GM21619 (cell line): ENCODE results near the gene IKZF2.

Experiments
- ATAC-seq: cut with Tn5 transposase; IDR thresholded peaks from one replicate; pipeline ENCODE4 v1.9.1; 2021; ENCODE audit not compliant: unreplicated experiment

IKZF2 gene

DNA sequence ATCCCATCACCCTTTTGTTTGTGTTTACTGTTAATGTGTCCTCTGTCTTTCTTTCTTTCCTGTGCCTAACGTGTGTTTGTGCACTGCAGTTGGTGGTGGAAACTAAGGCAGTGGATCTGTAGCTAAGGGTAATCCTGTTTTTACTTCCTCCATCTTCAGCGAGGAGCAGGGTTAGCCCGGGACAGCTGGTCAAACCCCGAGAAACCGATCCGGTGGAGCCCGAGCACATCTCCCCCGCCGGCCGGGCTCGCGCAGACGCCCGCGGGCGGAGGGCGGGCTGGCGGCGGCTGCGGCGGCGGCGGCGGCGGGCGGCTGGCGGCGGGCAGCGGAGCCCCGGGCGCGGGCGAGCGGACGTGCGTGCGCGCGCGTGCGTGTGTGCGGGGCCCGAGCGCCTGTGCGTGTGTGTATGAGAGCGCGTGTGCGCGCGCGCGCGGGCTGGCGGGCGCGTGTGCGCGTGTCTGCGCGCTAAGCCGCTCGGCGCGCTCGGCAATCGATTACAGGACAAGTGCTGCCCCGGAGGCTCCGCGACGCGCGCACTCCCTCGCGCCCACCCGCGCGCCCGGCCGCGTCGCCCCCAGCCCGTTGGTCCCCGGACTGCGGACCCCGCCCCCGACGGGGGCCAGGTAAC is at the start of gene IKZF2:
Gene IKZF2, minus strand, starts transcription at position 176 of the 628 bp plus-strand sequence. CDS start 2,983 bp downstream, outside the sequence.
- peak; percentile 59 for ATAC-seq

DNA sequence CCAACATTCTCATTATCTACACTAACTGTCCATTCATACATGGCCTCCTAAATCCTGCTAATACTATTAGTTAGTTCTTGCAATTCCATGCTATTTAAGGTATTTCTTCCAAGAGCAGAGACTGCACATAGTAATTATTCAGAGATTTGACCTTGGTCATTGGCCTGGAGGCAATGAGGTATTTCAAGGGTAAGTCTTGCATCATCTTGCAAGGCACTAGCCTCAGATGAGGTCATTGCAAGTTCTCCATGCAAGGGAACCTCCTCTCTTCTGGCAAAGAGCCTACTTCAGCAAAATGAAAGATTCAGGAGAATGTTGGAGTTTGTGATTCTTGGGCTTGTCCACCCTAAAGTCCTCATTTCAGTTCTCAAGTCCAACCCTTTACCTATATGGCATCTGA is 48.5 kb upstream of the IKZF2 start:
- no peak for ATAC-seq

DNA sequence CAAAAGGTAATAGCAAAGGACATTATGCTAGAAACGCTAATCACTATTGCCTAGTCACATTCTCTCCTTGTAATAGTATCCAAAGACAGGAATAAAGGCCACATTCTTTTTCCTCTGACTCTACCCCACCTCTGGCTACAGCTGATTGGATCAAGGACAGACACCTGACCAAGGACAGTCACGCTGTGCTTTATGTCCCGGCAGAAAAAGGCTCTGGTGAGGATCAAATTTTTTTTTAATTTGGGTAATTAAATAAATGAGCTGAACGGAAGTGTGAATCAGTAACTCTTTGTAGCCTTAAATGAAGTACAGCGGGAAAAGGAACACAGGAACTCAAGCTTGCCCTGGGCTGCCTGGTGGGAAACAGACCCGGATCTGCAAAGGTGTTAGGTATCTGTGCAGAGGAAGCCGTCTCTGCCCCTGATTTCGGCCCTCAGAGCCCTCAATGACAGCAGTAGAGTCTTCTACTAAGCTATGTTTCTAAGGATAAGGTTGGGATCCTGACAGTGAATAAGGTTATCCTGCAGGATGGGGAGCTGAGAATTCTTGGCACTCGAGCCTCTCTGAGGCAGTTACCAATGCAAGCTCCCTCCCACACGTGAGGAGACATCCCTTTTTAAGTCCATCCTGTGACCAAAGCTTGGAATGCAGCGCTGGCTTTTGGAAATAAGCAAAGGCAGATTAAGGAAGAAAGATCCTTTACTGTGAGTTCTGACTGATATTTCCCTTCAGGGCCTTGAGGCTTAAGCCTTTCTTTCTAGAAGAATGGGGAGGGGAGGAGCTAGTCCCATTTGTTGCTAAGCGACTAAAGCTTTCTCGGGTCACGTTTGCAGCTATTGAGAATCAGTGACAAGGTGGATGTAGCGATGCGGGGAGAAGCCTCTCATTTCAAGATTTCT is 37.8 kb upstream of the IKZF2 start:
- no peak for ATAC-seq

DNA sequence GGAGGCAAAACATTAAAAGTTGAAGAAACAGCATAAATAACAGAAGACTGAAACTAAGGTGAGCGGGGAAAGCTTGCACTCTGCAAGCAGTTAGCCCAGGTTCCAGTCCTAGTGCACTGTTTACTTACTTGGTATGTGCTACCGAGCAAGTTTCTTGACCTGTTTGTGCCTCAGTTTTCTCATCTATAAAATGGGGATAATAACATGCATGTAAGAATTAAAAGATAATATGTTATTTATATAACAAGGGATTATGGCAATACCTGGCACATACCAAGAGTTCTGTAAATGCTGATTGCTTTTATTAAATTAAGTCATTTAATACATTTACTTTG is 37.1 kb upstream of the IKZF2 start:
- no peak for ATAC-seq

DNA sequence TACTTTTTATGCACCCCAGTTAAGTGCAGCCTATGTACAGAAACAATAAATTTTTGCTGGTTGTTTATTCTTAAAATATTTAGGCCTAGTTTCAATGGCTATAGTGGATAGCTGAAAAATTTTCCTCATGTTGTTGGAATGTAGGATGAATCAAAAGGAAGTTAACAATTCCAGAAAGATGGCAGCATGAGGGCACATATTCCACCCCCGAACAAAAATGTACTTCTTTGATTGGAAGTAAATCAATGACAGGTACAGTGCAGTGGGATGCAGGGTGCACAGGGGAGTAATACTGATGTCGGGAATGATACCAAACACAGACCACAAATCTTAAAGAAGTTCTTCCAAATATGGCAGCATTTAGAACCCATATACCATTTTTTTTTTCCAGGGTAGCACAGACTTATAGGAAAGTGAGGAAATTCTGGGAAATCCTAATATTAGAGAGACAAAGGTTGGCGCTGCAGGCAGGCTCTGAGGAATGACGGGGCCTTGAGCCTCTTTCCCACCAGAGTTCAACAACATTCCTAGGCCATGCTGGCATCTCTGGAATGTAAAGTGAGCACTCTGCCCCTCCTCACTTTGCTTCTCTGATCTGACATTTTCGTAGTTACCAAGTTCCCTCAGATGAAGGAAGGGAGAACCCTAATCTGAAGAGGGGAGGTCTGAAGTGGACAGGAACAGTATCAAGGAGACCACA is 36.6 kb upstream of the IKZF2 start:
- ATAC-seq = no peak

DNA sequence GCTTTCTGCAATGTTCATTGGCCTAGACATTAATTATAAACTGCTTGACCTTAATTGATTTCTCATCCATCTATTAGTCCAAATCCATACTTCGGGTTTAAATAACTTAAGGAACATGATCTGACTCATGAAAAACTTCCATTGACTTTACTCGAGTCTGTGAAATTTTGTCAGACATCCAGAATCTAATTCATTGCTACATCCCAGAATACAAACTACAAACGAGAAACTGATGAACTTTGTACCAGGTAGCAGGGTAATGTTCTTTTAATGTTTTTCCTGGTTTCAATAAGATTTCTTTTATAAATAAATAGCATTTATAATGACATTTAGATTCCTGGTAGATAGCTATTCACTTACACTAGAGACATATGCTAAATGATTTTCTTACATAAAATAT is 36.0 kb upstream of the IKZF2 start:
- ATAC-seq = no peak

DNA sequence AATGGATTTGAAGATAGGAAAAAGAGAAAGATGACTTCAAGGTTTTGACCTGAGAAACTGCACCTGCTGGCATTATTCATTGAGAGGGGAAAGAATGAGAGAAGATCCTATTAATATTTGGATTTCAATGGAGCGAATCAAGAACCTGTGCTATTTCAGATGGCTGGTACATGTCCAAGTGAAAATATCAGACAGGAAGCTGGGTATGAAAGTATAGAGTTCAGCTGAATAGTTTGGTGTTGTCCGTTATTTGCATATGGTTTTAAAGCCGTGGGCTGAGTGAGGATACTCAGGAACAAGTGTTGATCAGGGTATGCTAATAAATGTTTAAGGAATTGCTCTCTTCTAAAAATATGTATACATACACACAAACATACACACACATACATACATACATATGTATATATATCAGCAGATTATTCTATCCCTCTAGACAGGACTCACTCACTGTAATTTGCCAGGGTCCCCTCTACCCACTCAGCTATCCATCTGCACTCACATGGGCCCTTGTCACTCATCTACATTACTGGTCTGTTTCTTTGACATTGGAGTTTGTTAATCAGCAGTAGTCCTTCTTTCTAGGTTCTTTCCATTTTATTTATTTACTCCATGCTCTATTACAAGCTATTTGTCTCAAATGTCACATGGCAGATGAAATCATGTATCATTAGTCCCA is 33.9 kb upstream of the IKZF2 start:
- ATAC-seq = peak; percentile 98

DNA sequence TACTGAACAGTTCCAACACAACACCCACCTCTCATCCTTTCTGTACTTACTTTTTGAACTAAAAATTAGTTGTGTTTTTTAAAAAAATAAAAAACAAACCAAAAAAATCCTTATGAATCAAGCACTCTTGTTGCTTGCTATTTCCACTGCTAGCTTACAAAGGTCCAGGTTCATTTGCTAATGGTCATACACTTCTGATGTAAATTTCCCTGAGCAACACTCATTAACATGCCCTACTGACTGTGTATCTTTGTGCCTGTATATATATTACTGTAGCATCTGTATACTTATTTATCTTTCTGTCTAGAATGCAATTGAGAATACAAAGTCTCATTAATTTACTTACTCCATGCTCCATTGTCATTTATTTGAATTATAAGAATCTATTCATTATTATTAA is 30.3 kb upstream of the IKZF2 start:
- no peak for ATAC-seq

DNA sequence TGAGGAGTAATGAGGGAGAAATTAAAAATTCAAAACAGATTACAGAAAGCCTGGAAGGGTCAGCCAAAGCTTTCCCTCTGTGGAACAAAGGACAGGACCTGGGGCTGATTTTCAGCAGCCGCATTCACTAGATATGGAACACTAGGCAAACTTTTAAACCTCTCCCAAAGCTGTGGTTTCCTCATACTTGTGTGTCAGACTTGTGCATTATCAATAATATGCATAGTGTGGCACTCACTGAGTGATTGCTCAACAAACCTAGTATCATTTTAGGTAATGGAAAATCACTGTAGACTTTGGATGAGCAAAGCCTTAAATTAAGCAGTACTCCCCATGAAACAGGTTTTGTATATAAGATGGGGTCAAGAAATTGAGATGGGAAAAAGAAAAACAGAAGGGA is 26.3 kb upstream of the IKZF2 start:
- no peak for ATAC-seq

DNA sequence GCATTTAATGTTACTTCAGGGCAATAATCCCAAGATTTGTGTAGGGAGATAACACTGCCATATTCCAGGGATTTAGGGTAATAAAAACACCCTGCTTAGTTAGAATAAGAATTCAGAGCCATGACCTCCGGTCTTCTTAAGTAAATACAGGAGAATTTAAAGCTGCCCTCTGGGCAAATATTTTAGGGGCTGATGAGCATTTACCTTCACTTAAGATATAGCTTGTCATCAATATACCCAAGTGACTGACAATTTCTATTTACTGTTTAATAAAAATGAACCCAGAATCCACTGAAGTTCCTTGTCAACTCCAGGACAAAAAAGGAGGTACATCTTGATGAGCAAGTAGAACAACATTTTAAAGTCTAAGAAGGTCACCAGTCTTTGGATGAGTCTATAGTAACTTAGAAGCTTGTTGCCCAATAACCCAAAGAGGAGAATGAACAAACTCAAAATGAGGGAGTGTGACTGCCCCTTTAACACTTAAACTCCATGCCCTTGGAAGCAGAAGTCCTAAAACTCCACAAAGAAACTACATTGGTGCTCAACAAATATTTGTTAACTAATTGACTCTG is 24.3 kb upstream of the IKZF2 start:
- no peak for ATAC-seq

DNA sequence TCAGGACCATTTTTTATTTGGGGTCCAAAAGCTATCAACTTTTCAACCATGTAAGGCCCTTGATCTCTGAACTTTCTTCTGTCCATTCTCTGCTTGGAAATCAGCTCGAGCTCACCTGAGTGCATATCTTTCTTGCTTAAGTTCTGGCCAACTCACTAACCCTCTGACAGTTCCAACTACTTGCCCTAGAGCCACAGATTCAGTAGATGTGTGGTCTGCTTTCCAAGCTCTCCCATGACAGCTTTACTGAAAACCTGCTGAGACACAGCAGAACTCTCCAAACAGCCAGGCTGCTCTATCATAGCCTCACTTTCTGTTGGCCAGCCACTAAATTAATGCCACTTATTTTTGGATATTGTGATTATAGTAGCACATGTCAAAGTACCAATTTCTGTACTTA is 21.2 kb upstream of the IKZF2 start:
- no peak for ATAC-seq

DNA sequence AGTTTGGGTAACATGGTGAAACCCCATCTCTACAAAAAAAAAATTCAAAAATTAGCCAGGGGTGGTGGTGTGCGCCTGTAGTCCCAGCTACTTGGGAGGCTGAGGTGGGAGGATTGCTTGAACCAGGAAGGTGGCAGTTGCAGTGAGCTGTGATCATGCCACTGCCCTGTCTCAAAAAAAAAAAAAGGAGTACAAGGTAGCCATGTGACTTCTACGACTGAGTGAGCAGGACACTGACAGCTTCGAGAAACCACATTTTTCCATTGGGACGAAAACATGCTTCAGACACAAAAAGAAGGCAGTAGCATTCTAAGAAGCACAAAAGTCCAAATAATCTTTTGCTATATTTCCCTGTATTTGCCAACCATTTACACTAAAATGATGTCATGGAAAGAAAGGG is 19.7 kb upstream of the IKZF2 start:
- ATAC-seq = no peak

DNA sequence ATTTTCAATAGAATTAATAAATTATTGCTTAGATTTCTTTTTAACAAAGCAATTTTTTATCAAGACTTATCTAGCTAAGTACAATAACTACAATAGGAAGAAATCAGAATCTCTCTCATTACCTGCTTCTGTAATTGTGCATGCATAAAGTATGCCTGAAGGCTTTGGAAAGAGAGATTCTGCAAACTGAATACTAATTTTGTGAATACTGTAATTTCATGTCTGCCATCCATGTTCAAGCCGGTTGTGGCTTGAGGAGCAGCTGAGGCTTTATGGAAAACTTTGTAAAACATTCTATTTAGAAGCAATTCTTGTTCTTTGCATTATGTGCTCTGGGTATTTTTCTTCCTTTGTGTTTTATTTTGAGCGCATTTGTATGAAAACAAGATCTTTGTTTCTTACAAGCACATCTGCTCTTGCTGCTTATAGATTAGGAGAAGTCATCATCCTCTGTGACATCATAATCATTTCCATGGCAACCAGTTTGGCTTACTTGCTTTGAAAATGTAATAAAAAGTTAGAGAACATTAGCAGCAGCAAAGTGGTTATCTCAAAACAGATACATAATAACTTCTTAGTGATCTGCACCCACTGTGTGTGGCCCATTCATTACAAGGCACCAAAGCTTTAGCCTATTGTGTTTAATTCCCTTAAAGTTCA is 16.0 kb upstream of the IKZF2 start:
- no peak for ATAC-seq

DNA sequence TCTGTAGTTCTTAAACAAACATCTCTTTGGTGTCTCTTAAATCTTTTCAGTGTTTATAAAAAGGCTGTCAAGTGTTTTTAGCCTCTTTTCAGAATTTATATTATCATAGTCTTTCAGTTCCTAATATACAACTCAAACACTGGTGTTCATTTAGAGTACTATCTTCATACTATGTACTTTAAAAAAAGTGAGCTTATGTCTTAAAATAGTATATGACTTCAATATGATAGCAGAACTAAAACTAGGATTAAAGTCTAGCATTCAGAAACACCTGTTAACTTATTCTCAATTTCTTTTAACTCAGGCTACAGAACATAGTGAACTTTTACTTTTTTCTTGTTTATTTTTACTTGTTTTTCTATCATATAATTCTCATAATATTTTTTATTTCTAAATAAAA is 14.7 kb upstream of the IKZF2 start:
- peak; percentile 98 for ATAC-seq

DNA sequence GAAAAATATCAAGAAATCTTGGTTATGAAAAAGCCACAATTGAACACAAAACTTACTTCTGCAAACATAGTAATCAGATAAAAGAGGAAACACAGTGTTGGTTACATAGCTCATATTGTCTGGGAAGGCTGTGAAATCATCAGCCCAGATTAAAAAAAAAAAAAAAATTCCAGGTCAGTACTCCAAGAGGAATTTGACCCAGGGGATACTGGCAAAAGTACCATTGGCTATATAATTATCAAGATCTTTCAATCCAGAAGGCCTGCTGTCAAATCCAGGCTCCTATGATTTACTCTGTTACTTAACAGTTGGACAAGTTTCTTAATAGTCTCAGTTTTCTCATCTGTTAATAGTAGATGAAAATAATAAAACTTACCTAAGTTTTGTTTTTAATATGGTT is 12.9 kb upstream of the IKZF2 start:
- ATAC-seq = no peak

DNA sequence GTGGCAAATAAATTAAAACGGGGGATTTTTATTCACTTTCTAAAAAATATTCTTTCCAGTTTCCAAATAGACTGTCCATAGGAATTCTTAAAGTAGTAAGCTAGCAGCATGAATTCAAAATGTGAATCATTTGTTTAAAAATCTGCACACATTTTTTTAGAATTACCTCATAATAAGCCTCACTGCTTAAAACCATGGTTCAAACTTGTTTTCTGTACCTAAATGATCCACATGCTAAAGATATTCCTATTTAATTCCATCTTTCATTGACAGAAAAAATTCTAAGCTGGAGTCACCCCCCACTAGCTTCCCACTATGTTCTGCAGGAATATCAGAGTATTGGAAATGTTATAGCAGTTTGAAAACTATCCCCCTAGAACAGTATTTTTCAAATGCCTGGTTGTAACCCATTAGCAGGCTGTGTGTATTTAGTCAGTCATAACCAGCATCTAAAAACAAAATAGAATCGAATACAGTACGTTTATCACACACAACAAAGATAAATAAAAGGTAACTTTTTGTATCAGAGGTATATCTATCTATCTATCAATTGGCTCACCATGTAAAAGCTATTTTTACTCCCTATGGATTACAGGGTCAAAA is 11.2 kb upstream of the IKZF2 start:
- ATAC-seq = no peak

DNA sequence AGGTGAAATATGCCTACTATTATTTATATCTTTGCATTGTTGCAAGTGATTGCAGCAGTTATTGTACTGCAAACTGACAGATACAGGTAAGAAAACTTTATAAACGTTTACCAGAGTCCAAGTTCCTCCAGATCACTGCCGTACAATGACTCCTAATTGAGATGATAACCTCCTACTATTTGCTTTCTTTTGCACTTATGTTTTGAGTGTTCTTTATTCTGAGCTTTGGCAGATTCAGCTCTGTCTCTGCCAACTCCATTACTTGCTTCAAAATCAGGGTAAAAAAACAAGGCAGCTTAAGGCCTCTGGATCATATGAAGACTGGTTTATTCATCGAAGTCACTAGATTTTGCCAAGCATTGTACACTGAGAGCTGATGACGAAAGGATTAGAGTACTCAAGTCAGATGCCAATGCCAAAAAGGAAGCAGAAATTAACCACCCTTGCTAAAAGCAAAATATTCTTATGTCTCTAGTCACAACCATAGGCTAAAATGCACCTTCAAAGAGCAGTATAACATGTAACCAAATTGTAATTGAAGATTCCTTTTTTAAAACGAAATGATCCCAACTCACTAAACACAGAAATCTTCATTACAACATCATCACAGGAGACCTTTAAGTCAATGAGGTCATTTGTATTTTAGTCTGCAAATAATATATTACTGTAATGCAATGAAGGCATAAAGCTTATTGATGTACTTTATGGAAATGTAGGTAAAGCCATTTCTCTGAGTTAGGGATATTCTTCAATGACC is 10.5 kb upstream of the IKZF2 start:
- ATAC-seq = no peak

DNA sequence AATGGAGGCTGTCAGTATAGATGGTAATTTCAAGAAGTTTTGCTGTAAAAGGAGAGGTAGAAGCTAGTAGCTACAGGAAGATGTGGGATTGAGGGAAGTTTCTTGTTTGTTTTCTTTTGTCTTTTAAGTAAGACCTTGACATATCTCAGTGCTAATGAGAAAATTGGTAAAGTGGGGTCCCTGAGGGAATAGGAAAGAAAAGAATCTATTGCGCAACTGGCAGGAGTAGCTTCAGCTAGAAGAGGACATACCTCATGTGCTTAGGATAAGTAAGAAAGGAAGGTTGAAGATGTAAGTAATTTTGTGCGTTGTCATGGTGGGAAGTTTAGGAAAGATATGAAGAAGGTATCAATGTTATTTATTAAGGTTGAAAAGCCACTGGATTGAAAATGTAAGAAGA is 8.4 kb upstream of the IKZF2 start:
- ATAC-seq = no peak

DNA sequence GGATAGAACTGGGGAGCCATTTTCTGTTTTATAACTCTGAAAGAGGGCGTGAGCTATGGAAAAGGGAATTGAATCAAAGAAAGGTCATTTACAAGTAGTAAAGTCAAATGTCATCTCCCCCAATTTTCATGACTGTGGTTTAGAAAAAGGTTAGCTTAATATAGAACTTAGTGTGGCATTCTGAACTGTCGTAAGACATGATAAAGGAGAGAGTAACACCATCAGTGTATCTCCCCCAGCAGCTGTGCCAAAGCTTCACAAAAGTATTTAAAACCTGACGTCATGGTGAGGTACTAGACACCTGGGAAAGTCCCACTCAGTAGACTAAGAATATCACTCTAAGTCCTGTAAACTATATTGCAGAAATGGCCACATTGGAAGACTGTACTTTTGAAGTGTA is 5.8 kb upstream of the IKZF2 start:
- peak; percentile 60 for ATAC-seq

DNA sequence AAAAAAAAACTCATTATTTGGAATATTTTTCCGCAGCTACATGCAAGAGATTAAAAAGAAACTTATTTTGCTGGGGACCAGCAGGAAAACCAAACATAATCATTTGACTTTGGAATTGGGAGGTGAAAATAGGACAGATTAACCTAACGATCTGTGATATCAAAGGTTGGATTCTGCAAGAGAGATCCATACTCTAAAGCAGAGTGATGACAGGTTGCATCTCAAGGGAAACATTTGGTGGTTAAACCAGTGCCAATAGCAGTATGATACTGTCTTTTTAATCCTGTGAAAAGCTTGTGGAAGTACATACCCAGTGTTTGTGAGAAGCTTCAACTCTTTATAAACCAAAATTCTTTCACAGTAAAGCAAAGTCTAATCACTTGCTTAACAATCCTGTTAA is 5.3 kb upstream of the IKZF2 start:
- ATAC-seq = no peak
